Fibroblast of villous mesenchyme (primary cell): Measurements from ENCODE around the gene FNBP1L. TPM values are rescaled to one million over a fixed set of nuclear protein-coding genes. Genes with fewer than 3 reads are reported as not detected.

Source experiments
- DNase-seq: peaks from one replicate; pipeline ENCODE4 v3.0.0-alpha.2; 2010; ENCODE audit warnings: low read depth
- H3K4me3 ChIP-seq: 2 replicates; pipeline ENCODE4 v1.5.1; 2011; ENCODE audit warnings: low read depth, mild to moderate bottlenecking, low read length
- CTCF ChIP-seq: IDR thresholded peaks from 2 replicates; pipeline ENCODE4 v1.5.1; 2012; ENCODE audit warnings: low read depth, mild to moderate bottlenecking, low read length; ENCODE audit not compliant: insufficient read depth
- total RNA-seq: library from RNA; depleted of rRNA; stranded (reverse); fragments of >200 nt; gene quantifications from 2 replicates; pipeline ENCODE4 v1.2.3, GENCODE V29; 2012

Gene FNBP1L
- total RNA-seq, 1 donor = 10.4 TPM

GRCh38 chr1:93521618-93522017 is 73.7 kb downstream of the FNBP1L start:
- no peak for TF ChIP-seq CTCF
- H3K4me3 ChIP-seq = no peak overlapping the region
- DNase-seq = no peak

- DNase-seq = no peak
- TF ChIP-seq CTCF = no peak
- no peak overlapping the region for H3K4me3 ChIP-seq
Observed at GRCh38 chr1:93522721-93523120, 74.8 kb downstream of the FNBP1L start.

GRCh38 chr1:93525431-93525830 is 77.5 kb downstream of the FNBP1L start:
- H3K4me3 ChIP-seq = no peak overlapping the region
- DNase-seq = no peak
- no peak for TF ChIP-seq CTCF

GRCh38 chr1:93526431-93526830 is 78.5 kb downstream of the FNBP1L start:
- no peak overlapping the region for H3K4me3 ChIP-seq
- DNase-seq = no peak
- no peak for TF ChIP-seq CTCF

GRCh38 chr1:93528412-93528811 is 80.5 kb downstream of the FNBP1L start:
- DNase-seq = no peak
- no peak overlapping the region for H3K4me3 ChIP-seq
- no peak for TF ChIP-seq CTCF

GRCh38 chr1:93531193-93531592 is 83.3 kb downstream of the FNBP1L start:
- no peak for DNase-seq
- no peak overlapping the region for H3K4me3 ChIP-seq
- TF ChIP-seq CTCF = no peak

- DNase-seq = no peak
- H3K4me3 ChIP-seq = no peak overlapping the region
- TF ChIP-seq CTCF = no peak
Observed at GRCh38 chr1:93532780-93533378, 85.0 kb downstream of the FNBP1L start.
